RWPE2 (cell line): ENCODE results near the gene BCAS1.
A peak's percentile ranks its signal among the peaks of the same experiment; 100 is the strongest.

Experiments used
- ATAC-seq: fragments of 200-7000 bp; cut with Tn5 transposase; 3 replicates; pipeline ENCODE4 v1.9.1; 2021; ENCODE audit warnings: low read depth
- DNase-seq: peaks from one replicate; pipeline ENCODE4 v3.0.0-alpha.2; 2020; ENCODE audit warnings: low spot score
- H3K27ac ChIP-seq: fragments of 450-650 bp; 2 replicates; pipeline ENCODE4 v1.5.1; 2017; ENCODE audit warnings: mild to moderate bottlenecking; ENCODE audit not compliant: poor library complexity, severe bottlenecking
- H3K27me3 ChIP-seq: fragments of 250-450 bp; sonication (Bioruptor Pico); 2 replicates; pipeline ENCODE4 v1.5.1; 2021; ENCODE audit warnings: mild to moderate bottlenecking, moderate library complexity; ENCODE audit not compliant: insufficient read depth, poor library complexity, severe bottlenecking
- H3K36me3 ChIP-seq: fragments of 250-450 bp; sonication (Bioruptor Pico); 2 replicates; pipeline ENCODE4 v1.5.1; 2020; ENCODE audit warnings: low read depth, mild to moderate bottlenecking, moderate library complexity
- H3K4me1 ChIP-seq: fragments of 250-450 bp; sonication (Bioruptor Pico); 2 replicates; pipeline ENCODE4 v1.5.1; 2021; ENCODE audit warnings: mild to moderate bottlenecking, moderate library complexity; ENCODE audit not compliant: insufficient read depth, poor library complexity, severe bottlenecking
- H3K4me3 ChIP-seq: fragments of 250-450 bp; sonication (Bioruptor Pico); 2 replicates; pipeline ENCODE4 v1.5.1; 2021; ENCODE audit warnings: mild to moderate bottlenecking, moderate library complexity; ENCODE audit not compliant: severe bottlenecking
- H3K9me3 ChIP-seq: fragments of 250-450 bp; sonication (Bioruptor Pico); 2 replicates; pipeline ENCODE4 v1.5.1; 2021; ENCODE audit warnings: mild to moderate bottlenecking, moderate library complexity; ENCODE audit not compliant: severe bottlenecking
- CTCF ChIP-seq: fragments of 450-650 bp; IDR thresholded peaks from one replicate; pipeline ENCODE4 v1.5.1; 2017; ENCODE audit warnings: mild to moderate bottlenecking, moderate library complexity; ENCODE audit not compliant: poor library complexity, severe bottlenecking

The BCAS1 gene

GRCh38 chr20:53920647-53921245 lies 149.6 kb downstream of the BCAS1 start:
- Histone ChIP-seq H3K27ac (no peak overlapping the region), H3K4me3 (no peak overlapping the region)
- TF ChIP-seq CTCF = no peak

GRCh38 chr20:53919886-53920285 lies 150.5 kb downstream of the BCAS1 start:
- no peaks in the 10 kb centered on the region for H3K9me3 ChIP-seq
- H3K36me3 ChIP-seq = no peaks in the 10 kb centered on the region
- H3K4me3 ChIP-seq = no peak overlapping the region
- peaks cover 38% of the 10 kb centered on the region for H3K4me1 ChIP-seq
- no peak for TF ChIP-seq CTCF
- no peak for ATAC-seq
- no peak for DNase-seq
- H3K27ac ChIP-seq = no peak overlapping the region
- no peaks in the 10 kb centered on the region for H3K27me3 ChIP-seq

More at GRCh38 chr20:53920647-53921245, 149.6 kb downstream of the BCAS1 start:
- ATAC-seq (no peak), DNase-seq (no peak)
- Histone ChIP-seq H3K36me3 (no peaks in the 10 kb centered on the region), H3K9me3 (no peaks in the 10 kb centered on the region), H3K27me3 (no peaks in the 10 kb centered on the region), H3K4me1 (peaks cover 35% of the 10 kb centered on the region)

GRCh38 chr20:53918949-53919361 lies 151.4 kb downstream of the BCAS1 start:
- DNase-seq = no peak
- H3K4me3 ChIP-seq = no peak overlapping the region
- no peak for TF ChIP-seq CTCF
- H3K9me3 ChIP-seq = no peaks in the 10 kb centered on the region
- H3K27ac ChIP-seq = no peak overlapping the region
- no peak for ATAC-seq
- H3K4me1 ChIP-seq = peaks cover 48% of the 10 kb centered on the region
- no peaks in the 10 kb centered on the region for H3K36me3 ChIP-seq
- no peaks in the 10 kb centered on the region for H3K27me3 ChIP-seq

GRCh38 chr20:53918020-53918311 lies 152.4 kb downstream of the BCAS1 start:
- Histone ChIP-seq H3K4me1 (peaks cover 53% of the 10 kb centered on the region), H3K36me3 (no peaks in the 10 kb centered on the region), H3K9me3 (no peaks in the 10 kb centered on the region), H3K27ac (peak overlapping the region; percentile 36), H3K4me3 (no peak overlapping the region), H3K27me3 (no peaks in the 10 kb centered on the region)
- ATAC-seq (no peak), DNase-seq (no peak)
- TF ChIP-seq CTCF = no peak

DNA sequence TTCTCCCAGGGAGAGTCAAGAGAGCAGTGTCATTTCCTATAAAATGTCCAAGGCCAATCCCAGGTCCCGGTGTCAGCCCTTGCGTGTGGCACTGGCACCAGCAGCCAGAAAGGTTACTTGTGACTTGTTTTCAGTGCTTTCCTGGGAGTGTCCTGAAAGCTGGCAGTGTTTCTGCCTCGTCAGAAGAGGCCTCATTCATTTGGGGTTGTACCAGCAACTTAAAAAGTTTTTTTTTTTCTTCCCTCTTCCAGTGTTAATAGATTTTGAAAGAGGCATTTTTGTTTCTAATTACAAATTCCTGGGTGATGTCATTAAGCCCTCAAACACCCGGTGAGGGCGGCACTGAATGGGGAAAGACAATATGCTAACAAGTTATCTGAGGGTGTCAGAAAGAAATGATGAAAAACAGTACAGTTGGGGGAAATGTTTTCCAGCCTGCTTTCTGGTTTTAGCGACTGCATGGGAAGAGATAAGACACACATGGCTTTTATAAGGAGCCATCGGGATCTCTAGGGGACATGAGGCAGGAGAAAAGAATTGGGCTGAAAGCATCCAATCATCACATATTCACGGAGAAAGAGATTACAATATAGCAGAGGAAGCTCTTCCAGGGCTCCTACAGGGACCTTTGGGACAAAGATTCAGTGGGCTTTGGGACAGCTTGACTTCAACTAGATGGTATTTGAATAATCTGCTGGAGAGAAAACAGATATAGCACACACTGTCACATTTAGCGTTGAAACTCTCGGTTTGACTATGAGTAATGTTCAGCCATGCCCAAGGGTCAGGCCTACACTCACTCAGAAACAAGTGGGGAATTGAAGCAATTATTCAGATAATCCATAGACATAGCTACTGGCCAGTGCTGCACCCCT lies 153.0 kb downstream of the BCAS1 start:
- no peak for TF ChIP-seq CTCF
- ATAC-seq (no peak), DNase-seq (no peak)
- Histone ChIP-seq H3K9me3 (no peaks in the 10 kb centered on the region), H3K27me3 (no peaks in the 10 kb centered on the region), H3K4me1 (peaks cover 51% of the 10 kb centered on the region), H3K36me3 (no peaks in the 10 kb centered on the region), H3K4me3 (no peak overlapping the region), H3K27ac (peak overlapping the region; percentile 36)
